Measurements from ENCODE around the gene SLFN5.
"Not testable (repeated sequence)": the region's sequence is repeated elsewhere in the genome, so short reads cannot be mapped to it uniquely, and the experiment has no call there.

The SLFN5 gene

DNA sequence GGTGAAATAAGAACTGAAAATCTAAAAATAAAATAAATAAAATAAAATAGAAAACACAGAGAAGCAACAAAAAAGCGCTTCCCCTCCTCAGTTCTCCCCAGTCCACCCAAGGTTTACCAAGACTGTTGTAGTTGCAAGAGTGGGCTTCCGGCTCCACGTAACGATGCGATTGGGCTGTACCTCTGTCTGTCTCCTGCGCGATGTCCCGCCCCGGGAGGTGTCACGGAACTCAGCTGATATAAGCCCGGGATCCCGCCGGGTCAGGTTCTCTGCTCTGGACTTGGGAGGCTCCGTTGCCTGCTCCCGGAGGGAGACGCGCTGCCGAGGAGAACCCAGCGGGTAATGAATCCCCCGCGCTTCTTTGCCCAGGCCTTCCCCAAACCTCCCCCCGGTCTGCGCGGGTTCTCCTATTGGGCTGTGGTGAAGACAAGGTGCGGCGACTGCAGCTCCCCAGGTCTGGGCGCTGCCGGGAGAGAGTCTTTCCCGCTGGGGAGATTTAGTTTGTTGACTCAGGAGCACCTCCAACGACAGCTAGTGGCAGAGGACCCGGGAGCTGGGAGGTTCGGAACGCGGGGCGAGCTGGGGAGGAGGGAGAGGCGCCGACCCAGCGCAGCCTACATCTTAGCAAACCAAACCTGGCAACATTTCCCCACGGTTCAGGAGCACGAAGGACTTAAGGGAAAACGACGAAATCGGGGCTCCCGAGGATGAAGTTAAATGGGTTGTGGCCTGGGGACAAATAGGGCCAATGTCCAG lies at the start of gene SLFN5:
TSS of gene SLFN5 (plus strand) at position 268 of the 756 bp plus-strand sequence. CDS start 15,619 bp downstream, outside the sequence.
- peak; percentile 66 for DNase-seq

DNA sequence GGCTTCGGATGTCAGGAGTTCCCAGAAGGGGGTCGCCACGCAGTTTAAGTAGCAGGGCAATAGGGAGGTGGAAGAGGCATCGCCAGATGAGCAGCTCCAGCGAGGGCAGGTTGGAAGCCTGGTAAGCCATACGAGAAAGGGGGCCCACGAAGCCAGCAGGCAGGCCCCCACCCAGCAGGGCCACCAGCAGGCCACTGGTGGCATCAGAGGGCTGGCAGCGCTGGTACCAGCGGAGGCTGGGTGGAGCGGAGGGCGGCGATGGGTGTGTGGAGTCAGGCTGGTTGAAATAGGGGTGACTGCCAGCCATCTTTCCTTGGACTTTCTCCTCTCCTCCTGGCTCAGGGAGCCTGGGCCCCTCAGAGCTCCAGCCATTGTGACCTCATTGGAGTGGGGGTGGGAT lies 48.9 kb upstream of the SLFN5 start, which contains the start of gene SLC35G3:
TSS of gene SLC35G3 (minus strand) at position 393 of the 400 bp plus-strand sequence. CDS start at position 307, 86 bp downstream.
- not testable (repeated sequence) for DNase-seq

DNA sequence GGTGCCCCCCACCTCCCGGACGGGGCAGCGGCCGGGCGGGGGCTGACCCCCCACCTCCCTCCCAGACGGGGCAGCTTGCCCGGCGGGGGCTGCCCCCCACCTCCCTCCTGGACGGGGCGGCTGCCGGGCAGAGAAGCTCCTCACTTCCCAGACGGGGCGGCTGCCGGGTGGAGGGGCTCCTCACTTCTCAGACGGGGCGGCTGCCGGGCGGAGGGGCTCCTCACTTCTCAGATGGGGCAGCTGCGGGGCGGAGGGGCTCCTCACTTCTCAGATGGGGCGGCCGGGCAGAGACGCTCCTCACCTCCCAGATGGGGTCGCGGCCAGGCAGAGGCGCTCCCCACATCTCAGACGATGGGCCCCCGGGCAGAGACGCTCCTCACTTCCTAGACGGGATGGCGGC lies 47.8 kb upstream of the SLFN5 start:
- DNase-seq: not testable (repeated sequence)

DNA sequence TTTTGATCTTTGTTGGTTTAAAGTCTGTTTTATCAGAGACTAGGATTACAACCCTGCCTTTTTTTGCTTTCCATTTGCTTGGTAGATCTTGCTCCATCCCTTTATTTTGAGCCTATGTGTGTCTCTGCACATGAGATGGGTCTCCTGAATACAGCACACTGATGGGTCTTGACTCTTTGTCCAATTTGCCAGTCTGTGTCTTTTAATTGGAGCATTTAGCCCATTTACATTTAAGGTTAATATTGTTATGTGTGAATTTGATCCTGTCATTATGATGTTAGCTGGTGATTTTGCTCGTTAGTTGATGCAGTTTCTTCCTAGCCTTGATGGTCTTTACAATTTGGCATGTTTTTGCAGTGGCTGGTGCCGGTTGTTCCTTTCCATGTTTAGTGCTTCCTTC lies 40.3 kb upstream of the SLFN5 start:
- not testable (repeated sequence) for DNase-seq

DNA sequence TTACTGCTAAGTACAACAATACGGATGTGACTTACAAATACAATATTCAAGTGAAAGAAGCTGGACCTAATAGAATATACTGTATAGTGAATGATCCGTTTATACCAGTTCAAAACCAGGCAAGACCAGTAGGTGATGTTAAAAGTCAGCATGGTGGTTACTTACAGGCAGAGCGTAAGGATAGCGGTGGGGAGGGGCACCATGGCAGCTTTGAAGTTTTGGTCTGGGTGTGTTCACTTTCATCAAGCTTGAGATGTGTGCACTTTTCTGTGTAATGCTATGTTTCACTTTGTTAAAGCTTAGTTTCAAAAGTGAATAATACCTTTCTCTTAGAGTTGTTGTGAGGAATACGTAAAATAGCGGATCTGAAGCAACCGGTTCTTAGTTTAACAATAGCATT lies 32.1 kb upstream of the SLFN5 start:
- no peak for DNase-seq

DNA sequence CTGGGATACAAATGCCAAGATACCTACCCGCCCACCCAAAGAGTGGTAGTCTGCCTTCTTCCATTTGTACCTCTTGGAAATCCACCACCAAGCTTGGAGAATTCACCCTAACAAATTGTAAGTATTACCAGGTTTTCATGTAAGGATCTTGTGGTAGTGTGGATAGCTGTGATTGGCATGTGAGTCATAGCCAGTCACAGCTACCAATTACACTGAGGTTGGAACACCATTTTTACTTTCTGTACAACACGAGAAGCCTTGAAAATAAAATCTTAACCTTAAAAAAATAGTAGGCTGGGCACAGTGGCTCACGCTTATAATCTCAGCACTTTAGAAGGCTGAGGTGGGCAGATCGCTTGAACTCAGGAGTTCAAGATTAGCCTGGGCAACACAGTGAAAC lies 30.2 kb upstream of the SLFN5 start:
- DNase-seq: no peak

DNA sequence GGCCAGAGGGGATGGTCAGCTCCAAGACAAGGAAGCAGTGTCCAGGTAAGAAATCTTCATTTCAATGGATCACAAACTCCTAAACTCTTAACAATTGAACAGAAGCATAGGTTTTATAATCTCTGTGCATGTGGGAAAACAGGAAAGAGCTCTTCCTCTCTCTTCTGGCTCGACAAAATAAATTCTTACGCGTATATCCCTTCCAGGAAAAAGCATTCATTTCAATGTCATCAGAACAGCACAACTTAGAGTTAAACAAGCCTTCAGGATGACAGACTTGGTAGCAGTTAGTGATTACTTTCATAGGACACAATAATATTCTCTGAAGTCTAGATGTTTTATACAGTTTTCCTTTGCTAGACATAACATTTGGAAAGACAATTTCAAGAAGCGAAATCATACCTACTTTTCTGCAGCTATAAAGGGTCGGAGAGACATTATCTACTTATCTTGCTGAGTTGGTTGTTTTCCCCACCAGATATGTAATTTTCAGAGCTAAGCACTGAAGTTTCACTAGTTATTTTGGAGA lies 29.4 kb upstream of the SLFN5 start:
- DNase-seq: no peak

DNA sequence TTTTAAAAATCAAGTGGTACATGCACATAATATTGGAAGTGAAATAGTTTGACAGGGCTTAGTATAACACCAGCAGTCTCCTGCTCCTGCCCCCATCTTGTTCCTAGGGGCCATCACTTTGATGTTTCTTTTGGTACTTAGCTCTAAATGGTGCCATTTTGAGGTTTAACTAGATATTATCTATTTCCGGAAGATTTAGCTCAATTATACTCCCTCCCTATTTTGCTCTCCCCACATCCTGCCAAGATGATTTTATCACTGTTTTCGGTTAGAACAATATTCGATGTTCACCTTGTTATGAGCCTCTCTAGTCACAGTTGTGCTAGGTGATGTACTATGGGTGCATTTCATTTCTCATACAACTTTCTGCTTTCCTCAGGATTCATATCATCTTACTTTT lies 28.7 kb upstream of the SLFN5 start:
- no peak for DNase-seq

DNA sequence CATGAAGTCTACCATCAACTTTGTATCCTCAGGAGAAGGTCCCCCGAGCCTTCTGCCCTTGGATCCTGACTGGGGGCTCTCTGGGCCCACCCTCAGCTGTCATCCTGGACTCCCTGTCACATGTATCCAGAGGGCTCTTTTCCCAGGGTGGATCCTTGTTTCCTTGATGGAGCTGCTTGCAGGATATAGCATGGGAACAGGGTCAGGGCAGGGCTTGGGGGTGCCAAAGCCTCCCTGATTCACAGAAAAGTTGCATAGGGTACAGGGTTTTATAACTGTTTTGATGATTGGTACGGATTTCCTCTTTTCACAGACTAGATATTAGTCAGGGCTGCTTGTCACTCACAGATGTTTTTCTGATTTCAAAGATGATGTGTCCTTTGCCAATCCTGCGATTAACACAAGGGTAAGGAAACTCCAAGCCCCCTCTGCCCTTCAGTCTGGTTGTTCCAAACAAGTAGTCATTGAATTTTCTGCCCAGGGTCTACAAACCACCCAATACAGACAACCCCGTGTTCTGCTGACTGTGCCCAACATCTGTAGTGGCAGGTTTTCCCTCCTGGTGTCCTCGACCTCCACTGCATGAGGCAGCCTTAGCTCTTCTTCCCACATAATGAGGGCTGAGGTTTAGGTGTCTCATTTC lies 28.1 kb upstream of the SLFN5 start:
- no peak for DNase-seq

DNA sequence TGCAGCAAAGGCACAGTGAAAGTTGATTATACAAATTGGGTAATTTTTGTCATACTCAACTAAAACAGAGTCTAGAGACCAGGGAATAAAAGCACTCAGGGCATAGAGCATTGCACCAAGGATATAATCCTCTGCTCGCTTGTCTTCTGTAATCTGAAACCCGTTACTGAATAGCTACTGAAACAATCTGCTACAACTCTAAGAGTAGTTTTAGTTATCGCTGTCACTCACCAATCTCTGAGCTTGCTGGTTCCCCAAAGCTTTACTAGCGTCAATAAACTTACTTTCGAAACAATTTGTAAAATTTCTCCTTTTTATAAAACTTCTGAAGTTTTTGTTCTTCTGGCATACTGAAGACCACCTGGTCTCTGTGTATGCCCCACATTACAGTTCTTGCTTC lies 25.8 kb upstream of the SLFN5 start:
- no peak for DNase-seq

DNA sequence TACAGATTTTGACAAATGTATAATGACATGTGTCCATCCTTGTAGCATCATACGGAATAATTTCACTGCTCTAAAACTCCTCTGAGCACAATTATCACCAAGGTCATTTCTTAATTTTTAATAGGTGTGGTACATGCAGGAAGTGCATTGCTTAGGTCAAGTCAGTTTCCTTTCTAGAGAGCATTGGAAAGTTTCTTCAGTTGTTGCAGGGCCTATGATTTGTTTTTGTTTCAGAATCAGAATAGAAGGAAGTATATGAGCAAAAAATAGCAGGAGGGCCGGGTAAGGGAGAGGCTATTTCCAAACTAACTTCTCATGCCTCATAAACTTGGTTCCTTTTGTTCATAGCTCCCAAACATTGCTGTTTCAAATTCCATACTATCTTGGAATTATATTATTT lies 24.0 kb upstream of the SLFN5 start:
- no peak for DNase-seq

DNA sequence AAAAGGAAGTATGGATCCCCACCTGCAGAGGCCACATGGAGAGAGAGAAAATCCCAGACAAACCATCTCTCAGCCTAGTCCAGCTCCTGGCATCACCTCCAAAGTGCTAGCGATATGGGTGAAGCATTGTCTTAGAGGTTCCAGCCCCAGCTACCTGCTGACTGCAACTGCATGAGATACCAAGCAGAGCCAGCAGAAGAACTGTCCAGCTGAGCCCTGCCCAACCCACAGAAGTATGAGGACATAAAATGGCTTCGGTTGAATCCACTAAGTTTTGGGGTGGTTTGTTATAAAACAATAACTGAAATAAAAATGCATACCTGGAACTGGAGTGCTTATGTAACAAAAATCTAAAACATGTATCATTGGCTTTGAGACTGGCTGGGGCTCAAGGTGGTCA lies 20.4 kb upstream of the SLFN5 start:
- DNase-seq: no peak

DNA sequence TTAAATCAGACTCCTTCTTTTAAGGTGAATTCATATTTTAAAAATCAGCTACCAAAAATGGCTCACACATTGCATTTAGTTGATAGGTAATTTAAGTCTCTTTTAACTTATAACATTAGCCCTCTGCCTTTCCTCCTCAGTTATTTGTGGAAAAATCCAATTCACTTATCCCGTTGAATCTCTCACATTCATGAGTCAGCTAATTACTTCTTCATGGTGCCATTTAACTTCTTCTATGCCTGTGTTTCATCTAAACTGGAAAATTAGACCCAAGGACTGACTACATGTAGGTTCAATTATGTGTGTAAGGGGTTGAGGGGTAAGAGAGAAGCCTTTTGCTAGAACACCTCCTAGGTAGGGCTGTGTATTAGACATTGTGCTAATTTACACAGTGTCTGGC lies 18.4 kb upstream of the SLFN5 start:
- no peak for DNase-seq

DNA sequence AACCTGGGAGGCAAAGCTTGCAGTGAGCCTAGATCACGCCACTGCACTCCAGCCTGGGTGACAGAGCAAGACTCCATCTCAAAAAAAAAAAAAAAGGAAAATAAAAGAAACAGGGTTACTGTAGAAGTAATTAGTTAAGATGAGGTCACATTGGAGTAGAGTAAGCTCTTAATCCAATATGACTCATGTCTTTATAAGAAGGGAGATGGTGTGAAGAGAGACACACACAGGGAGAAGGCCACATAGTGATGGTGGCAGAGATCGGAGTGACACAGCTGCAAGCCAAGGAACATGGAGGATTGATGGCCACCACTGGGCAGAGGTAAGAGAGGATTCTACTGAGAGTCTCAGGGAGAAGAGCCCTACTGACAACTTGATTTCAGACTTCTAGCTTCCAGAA lies 15.3 kb upstream of the SLFN5 start:
- no peak for DNase-seq

DNA sequence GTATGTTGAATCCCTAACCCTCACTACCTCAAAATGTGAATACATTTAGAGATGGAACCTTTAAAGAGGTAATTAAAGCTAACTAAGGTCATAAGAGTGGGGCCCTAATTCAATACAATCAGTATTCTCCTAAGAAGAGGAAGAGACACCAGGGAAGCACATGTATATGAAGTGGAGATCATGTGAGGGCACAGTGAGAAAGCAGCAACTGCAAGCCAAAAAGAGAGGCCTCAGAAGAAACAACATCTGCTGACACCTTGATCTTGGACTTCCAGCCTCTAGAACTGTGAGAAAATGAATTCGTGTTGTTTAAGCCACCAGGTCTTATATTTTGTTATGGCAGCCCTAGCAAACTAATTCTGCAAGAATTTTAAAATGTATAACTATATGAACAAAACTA lies 13.2 kb upstream of the SLFN5 start:
- DNase-seq: no peak

DNA sequence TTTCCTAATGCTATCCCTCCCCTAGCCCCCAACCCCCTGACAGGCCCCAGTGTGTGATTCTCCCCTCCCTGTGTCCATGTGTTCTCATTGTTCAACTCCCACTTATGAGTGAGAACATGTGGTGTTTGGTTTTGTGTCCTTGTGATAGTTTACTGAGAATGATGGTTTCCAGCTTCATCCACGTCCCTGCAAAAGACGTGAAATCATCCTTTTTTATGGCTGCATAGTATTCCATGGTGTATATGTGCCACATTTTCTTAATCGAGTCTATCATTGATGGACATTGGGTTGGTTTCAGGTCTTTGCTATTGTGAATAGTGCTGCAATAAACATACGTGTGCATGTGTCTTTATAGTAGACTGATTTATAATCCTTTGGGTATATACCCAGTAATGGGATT lies 8.6 kb upstream of the SLFN5 start:
- not testable (repeated sequence) for DNase-seq

DNA sequence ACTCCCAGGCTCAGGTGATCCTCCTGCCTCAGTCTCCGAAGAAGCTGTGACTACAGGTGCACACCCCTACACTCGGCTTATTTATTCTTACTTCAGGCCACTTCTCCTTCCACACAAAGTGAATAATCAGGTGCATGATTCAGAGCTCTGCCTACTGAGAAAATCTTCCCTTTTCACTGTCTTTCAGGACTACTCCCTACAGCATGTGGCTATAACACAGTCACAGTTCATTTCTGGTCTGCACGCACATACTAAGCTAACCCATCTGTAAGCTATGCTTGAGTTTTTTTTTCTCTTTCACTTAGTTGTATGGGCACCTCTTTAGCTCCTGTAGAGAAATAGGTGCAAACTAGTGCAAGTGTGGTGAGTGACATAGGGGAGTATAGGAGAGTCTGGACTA lies 7.6 kb upstream of the SLFN5 start:
- DNase-seq: no peak

DNA sequence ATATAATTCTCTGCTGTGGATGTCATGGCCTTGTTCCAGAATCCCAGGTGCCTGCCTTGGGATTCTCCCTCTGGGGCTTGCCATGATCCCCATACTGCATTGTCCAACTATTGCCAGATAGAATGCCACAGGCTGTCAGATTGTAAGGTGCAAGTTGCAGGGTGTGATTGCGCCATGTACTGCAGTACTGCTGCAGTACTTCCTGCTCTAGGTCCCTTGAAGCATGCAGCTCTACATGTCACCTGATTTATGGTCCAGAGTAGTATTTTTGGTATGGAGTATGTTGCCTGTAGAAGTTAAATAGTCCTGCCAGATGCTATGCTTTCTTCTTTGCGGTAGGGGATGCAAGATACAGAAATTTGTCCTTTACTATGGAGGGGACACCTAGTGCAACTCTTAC lies 7.0 kb upstream of the SLFN5 start:
- DNase-seq: no peak

DNA sequence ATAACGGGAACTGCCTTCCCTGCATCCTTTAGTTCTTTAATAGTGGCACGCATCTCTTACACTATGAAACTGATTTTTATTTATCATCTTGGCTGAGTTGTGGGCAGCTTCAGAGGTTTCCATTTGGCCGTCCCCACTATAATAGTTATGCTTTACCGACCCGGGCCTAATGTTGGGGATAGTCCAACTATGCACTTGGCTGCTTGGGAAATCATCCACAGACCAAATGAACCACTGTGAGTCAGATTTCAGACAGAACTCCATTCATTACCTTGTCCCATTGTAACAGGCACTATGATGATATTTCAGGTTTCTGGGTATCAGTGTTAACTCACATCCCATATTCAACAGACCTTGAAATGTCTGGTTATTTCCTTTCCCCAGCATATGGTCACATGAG lies 6.1 kb upstream of the SLFN5 start:
- no peak for DNase-seq

DNA sequence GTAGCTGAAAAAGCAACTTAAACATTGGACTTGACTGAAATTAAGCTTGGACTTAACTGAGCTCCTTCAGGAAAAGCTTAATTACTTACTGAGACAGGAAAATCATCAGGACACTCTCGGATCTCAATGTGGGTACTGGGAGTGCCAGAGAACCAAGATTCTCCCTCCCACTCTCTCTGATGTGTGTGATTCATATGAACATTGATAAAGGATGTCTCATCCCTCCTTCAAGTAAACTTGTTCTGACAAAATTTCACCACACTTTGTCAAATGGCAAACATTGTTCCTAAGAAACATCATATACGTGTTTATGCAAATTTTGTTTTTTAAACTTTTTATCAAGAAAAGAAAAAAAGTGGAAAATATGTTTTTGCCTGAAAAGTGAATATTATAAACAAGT lies 4.1 kb upstream of the SLFN5 start:
- no peak for DNase-seq

DNA sequence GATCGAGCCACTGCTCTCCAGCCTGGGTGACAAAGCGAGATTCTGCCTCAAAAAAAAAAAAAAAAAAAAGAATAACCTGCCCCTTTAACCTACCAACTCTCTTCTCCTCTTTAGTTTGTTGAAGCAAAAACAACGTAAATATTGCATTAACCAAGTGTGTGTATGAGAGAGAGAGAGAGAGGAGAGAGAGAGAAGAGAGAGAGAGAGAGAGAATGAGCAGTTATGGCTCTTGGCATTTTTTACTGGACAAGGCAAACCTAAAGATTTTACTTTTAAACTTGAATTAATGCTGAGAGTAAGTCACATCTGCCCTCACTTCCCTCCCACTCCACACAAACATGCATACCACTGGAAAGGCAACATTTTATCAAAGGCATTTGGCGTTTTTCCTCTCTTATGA lies 3.0 kb upstream of the SLFN5 start:
- no peak for DNase-seq

DNA sequence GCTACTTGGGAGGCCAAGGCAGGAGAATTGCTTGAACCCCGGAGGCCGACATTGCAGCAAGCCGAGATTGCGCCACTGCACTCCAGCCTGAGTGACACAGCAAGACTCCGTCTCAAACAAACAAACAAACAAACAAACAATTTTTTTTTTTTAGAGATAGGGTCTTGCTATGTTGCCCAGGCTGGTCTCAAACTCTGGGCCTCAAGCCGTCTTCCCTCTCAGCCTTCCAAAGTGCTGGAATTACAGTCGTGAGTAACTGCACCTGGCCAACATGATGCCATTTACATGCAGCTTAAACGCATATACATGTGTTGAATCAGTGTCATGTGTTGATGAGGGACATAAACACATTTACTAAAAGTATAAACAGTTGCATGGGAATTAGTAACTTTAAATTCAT lies 2.0 kb upstream of the SLFN5 start:
- DNase-seq: no peak

DNA sequence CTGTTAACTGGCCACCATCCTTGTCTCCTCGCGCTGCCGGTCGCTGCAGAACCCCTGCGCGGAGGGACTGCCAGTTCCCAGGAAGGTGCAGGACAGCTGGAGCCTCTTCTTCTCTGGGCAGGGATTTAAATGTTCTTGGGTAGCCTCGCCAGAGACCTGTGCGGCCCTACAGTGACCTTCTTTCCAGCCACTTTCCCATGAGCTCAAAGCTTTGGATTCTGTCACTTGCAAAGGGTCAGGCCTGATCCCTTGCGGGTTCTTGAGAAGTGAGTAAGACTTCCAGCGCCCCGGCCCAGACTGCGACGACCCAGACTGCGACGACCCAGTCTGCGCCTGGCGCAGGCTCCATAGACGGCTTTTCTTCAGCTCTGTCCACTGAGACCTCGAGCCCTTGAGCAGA lies 1.4 kb upstream of the SLFN5 start:
- no peak for DNase-seq

DNA sequence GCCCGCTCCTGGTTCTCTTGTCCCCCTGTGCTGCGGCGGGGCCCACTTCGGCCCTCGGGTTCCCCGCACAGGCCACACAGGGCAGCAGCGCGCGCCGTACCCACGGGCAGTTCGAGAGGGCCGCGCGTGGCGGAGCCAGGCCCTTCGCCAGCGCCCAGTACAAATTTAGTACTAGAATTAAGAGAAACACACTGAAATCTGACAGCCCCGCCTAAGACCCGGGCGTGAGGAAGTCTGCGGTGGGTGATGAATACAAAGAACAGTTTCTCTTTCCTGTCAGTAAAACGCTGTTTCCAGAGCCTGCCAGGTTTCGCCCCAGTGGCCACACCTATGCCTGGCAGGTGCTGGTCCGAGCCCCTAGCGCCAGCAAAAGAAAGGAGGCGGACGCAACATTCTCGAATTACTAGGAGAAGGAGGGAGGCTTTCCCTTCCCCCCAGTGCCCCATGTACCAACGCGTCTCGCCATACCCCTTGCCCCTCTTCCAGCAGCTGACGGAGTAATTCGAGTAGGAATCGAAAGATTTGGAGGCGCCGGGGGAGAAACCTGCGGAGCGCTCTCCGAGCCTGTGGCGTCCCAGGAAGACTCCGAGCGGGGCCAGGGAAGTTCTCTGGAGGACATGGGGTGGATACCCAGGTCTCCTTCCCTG lies 591 bp upstream of the SLFN5 start:
- DNase-seq: peak; percentile 62

Data from NCI-H1105 (cell line).